Measurements from ENCODE around the gene STRADB.

DNA sequence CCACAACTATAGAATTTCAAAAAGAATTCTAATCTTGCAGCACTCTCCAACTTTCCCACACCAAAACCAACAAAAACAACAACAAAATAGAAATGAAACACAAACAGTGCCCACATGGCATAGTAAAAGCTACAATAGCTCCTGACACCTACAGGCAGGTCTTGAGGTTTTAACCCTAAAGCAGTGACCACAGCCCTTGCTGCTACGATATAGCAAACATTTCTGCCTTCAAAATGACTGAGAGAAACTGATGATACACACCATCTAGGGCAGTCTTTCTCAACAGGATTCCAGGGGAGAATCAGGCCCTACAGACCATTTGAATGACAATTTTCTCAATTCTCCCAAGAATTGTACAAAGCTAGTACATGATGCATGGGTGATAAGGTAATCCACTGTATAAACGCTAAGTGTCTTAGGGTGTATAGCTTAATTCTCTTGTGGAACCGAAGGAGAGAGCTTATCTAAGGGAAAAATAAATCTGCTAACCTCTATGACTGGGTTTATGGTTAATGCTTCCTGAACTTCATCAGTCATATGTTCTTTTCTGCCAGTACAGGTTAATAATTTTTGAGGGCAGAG lies 46.8 kb upstream of the STRADB start:
- TF ChIP-seq, protein P1, sequence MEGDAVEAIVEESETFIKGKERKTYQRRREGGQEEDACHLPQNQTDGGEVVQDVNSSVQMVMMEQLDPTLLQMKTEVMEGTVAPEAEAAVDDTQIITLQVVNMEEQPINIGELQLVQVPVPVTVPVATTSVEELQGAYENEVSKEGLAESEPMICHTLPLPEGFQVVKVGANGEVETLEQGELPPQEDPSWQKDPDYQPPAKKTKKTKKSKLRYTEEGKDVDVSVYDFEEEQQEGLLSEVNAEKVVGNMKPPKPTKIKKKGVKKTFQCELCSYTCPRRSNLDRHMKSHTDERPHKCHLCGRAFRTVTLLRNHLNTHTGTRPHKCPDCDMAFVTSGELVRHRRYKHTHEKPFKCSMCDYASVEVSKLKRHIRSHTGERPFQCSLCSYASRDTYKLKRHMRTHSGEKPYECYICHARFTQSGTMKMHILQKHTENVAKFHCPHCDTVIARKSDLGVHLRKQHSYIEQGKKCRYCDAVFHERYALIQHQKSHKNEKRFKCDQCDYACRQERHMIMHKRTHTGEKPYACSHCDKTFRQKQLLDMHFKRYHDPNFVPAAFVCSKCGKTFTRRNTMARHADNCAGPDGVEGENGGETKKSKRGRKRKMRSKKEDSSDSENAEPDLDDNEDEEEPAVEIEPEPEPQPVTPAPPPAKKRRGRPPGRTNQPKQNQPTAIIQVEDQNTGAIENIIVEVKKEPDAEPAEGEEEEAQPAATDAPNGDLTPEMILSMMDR (conservative IDR thresholded peaks at IDR 0.05; ENCODE audit: low read depth, low read length): no peak
- no peak for TF ChIP-seq EZH2 (IDR thresholded peaks at IDR 0.05; ENCODE audit: low read length, unreplicated experiment)
- TF ChIP-seq EZH2phosphoT487 (IDR thresholded peaks at IDR 0.05; ENCODE audit: borderline replicate concordance, low read length): no peak

Data from PC-3 (cell line).